Posterior cingulate gyrus (tissue), 11 donors: Measurements from ENCODE around the gene TMEM184B.

ENCODE experiments used
- DNase-seq, 10 donors: peaks; one replicate each; pipeline versions ENCODE4 v3.0.0 to v3.0.0-alpha.2; 2020 to 2021; ENCODE audit warnings: mixed read lengths in 3 of 10
- intact Hi-C: fragments of 100-400 bp; cut with DNase I; formaldehyde crosslinking; loops from one replicate; pipeline ENCODE4 v1.15.1; 2023

Gene TMEM184B

GRCh38 chr22:38272373-38273134 lies at the start of gene TMEM184B:
Gene TMEM184B (minus strand): TSS chr22:38273010. CDS start chr22:38247961, 25,049 bp downstream.
- intact Hi-C loops = loop anchor here (1.0 kb wide), 1 partner anchor 44 kb away; no protein-coding TSS in a partner anchor
- peak; percentile 69 to 97 (median 75) for DNase-seq

GRCh38 chr22:38320605-38321402 lies 48.0 kb upstream of the TMEM184B start:
- intact Hi-C loops = no loop called here
- no peak for DNase-seq

GRCh38 chr22:38318792-38319773 lies 46.3 kb upstream of the TMEM184B start:
- no peak for DNase-seq
- intact Hi-C loops = no loop called here

GRCh38 chr22:38317995-38318715 lies 45.3 kb upstream of the TMEM184B start:
- DNase-seq = peak in 3 of 10 donors; percentile 32 to 82 (median 46)
- intact Hi-C loops = no loop called here

GRCh38 chr22:38317122-38317994 lies 44.5 kb upstream of the TMEM184B start, which contains the start of gene CSNK1E:
Gene CSNK1E (minus strand): TSS chr22:38317433. CDS start chr22:38314157, 3,276 bp downstream.
- intact Hi-C loops = no loop called here
- peak; percentile 73 to 97 (median 80) for DNase-seq

GRCh38 chr22:38316364-38317121 lies 43.7 kb upstream of the TMEM184B start:
- intact Hi-C loops = loop anchor here (1.0 kb wide), 1 partner anchor 43 kb away; the partner anchor contains the start of gene TMEM184B
- DNase-seq = peak; percentile 67 to 97 (median 76)

GRCh38 chr22:38315823-38316363 lies 43.1 kb upstream of the TMEM184B start:
- intact Hi-C loops = loop anchor here (1.0 kb wide), 1 partner anchor 43 kb away; the partner anchor contains the start of gene TMEM184B
- no peak for DNase-seq

- intact Hi-C loops = no loop called here
- peak in 6 of 10 donors; percentile 34 to 87 (median 51) for DNase-seq
These were observed 42.4 kb upstream of the TMEM184B start for GRCh38 chr22:38314933-38315822.

- DNase-seq = no peak
- intact Hi-C loops = no loop called here
These were observed 41.5 kb upstream of the TMEM184B start for GRCh38 chr22:38314051-38314932.

GRCh38 chr22:38313384-38313955 lies 40.7 kb upstream of the TMEM184B start:
- intact Hi-C loops = no loop called here

GRCh38 chr22:38312261-38312800 lies 39.5 kb upstream of the TMEM184B start:
- no peak for DNase-seq
- intact Hi-C loops = no loop called here

More at GRCh38 chr22:38313384-38313955, 40.7 kb upstream of the TMEM184B start:
- DNase-seq = no peak

- no peak for DNase-seq
- intact Hi-C loops = no loop called here
These were observed 38.5 kb upstream of the TMEM184B start for GRCh38 chr22:38311323-38311620.

- no peak for DNase-seq
- intact Hi-C loops = no loop called here
These were observed 37.9 kb upstream of the TMEM184B start for GRCh38 chr22:38310518-38311322.
